ENCODE results near the gene FKBP2. TPM values are rescaled to one million over a fixed set of nuclear protein-coding genes. Genes with fewer than 3 reads are reported as not detected.

FKBP2 gene
- total and polyA plus RNA-seq, 2 of the 4 experiments (the other 2 are of a cell fraction): 36.2 to 76.4 TPM

DNA sequence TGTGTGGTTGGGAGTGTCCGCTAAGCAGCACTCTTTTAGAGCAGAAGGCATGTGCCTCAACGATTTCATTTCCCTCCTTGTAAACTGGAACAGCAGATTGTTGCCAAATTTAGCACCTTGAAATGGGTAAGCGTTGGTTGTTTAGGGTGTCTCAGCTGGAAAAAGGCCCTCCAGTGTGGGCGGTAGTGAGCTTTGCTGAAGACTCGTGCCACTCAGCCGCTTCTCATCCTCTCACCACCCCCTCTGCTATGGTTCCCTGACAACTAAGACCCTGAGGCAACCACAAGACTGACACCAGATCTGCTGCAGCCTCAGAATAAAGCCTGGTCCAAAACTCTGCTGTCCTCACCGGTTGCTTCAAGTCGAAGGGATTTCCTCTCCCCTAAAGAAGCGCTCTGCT is 44.3 kb upstream of the FKBP2 start:
- no CpG with 5 or more reads among the region's 9 CpGs for WGBS, 2 experiments (ENCODE audit: extremely low coverage in 2 of 2, insufficient read length in 1 of 2)
- dilution Hi-C loops (cut with HindIII; ENCODE audit: low sequenced_read_pairs, unreplicated experiment): no loop called here
- no peak for DNase-seq
- H3K9me3 ChIP-seq (ENCODE audit: control insufficient read depth, insufficient read depth, low read length): no peaks in the 10 kb centered on the region
- ATAC-seq (ENCODE audit: low read depth): no peak
- H2BK15ac ChIP-seq (ENCODE audit: low read depth, low read length): no peak overlapping the region
- H3K4me3 ChIP-seq (ENCODE audit: insufficient read depth, low read depth, low read length): no peak overlapping the region
- no peak overlapping the region for H2AFZ ChIP-seq (replicated peaks; ENCODE audit: low read length, poor library complexity)
- no peaks in the 10 kb centered on the region for H3K4me1 ChIP-seq (ENCODE audit: control insufficient read depth, insufficient read depth, low read length)
- no peak overlapping the region for H3K27ac ChIP-seq (ENCODE audit: insufficient read depth, low read length)
- no peak overlapping the region for H3K14ac ChIP-seq (replicated peaks; ENCODE audit: low read depth, low read length)
- no peak overlapping the region for H3K9ac ChIP-seq (ENCODE audit: low read depth, low read length)
- no peak overlapping the region for H4K91ac ChIP-seq (ENCODE audit: insufficient read depth, low read depth, low read length)
- peaks cover 8% of the 10 kb centered on the region; the same call in 1 of the 2 replicates for H3K9me1 ChIP-seq (ENCODE audit: insufficient read depth, low read length)
- no peak overlapping the region for H2AK5ac ChIP-seq (ENCODE audit: low read depth, low read length)
- no peak overlapping the region for H4K5ac ChIP-seq (ENCODE audit: low read depth, low read length)
- ChIA-PET POLR2A (ENCODE audit: unreplicated experiment) (no interaction called here), CTCF (no interaction called here)
- H4K8ac ChIP-seq (ENCODE audit: low read depth in 2 of 2, low read length in 2 of 2): no peak overlapping the region
- peaks cover 42 to 62% of the 10 kb centered on the region in 2 experiments for H3K79me1 ChIP-seq (ENCODE audit: low read depth in 1 of 2, low read length in 2 of 2)
- intact Hi-C loops (cut with micrococcal nuclease): no loop called here
- TF ChIP-seq MXI1 (IDR thresholded peaks at IDR 0.05; ENCODE audit: borderline replicate concordance, low read depth, low read length) (no peak), RFX5 (IDR thresholded peaks at IDR 0.05; ENCODE audit: low read depth, low read length) (no peak), MAZ (IDR thresholded peaks at IDR 0.05; ENCODE audit: borderline replicate concordance, low read depth, low read length) (no peak), RAD21 (IDR thresholded peaks at IDR 0.05; ENCODE audit: low read length) (no peak), CEBPB (IDR thresholded peaks at IDR 0.05; ENCODE audit: low read depth, low read length) (no peak), BHLHE40 (IDR thresholded peaks at IDR 0.05; ENCODE audit: low read depth, low read length) (no peak), SMC3 (IDR thresholded peaks at IDR 0.05; ENCODE audit: low read depth, low read length) (no peak), FOS (IDR thresholded peaks at IDR 0.05; ENCODE audit: low read depth, low read length) (no peak), POLR2A (IDR thresholded peaks at IDR 0.05; ENCODE audit: low read depth, low read length) (no peak), MAFK (IDR thresholded peaks at IDR 0.05; ENCODE audit: low read depth, low read length) (no peak), CHD1 (IDR thresholded peaks at IDR 0.05; ENCODE audit: low read depth, low read length) (no peak), NFE2L2 (IDR thresholded peaks at IDR 0.05; ENCODE audit: low read depth, low read length) (no peak), RCOR1 (IDR thresholded peaks at IDR 0.05; ENCODE audit: insufficient replicate concordance, low read length) (no peak)
- TF ChIP-seq, protein P1, sequence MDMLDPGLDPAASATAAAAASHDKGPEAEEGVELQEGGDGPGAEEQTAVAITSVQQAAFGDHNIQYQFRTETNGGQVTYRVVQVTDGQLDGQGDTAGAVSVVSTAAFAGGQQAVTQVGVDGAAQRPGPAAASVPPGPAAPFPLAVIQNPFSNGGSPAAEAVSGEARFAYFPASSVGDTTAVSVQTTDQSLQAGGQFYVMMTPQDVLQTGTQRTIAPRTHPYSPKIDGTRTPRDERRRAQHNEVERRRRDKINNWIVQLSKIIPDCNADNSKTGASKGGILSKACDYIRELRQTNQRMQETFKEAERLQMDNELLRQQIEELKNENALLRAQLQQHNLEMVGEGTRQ (IDR thresholded peaks at IDR 0.05; ENCODE audit: low read depth, low read length): no peak
- TF ChIP-seq, protein P2, sequence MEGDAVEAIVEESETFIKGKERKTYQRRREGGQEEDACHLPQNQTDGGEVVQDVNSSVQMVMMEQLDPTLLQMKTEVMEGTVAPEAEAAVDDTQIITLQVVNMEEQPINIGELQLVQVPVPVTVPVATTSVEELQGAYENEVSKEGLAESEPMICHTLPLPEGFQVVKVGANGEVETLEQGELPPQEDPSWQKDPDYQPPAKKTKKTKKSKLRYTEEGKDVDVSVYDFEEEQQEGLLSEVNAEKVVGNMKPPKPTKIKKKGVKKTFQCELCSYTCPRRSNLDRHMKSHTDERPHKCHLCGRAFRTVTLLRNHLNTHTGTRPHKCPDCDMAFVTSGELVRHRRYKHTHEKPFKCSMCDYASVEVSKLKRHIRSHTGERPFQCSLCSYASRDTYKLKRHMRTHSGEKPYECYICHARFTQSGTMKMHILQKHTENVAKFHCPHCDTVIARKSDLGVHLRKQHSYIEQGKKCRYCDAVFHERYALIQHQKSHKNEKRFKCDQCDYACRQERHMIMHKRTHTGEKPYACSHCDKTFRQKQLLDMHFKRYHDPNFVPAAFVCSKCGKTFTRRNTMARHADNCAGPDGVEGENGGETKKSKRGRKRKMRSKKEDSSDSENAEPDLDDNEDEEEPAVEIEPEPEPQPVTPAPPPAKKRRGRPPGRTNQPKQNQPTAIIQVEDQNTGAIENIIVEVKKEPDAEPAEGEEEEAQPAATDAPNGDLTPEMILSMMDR (conservative IDR thresholded peaks at IDR 0.05; ENCODE audit: low read depth, low read length): no peak
- TF ChIP-seq, protein P3, sequence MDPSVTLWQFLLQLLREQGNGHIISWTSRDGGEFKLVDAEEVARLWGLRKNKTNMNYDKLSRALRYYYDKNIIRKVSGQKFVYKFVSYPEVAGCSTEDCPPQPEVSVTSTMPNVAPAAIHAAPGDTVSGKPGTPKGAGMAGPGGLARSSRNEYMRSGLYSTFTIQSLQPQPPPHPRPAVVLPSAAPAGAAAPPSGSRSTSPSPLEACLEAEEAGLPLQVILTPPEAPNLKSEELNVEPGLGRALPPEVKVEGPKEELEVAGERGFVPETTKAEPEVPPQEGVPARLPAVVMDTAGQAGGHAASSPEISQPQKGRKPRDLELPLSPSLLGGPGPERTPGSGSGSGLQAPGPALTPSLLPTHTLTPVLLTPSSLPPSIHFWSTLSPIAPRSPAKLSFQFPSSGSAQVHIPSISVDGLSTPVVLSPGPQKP (IDR thresholded peaks at IDR 0.05; ENCODE audit: borderline replicate concordance, low read depth, low read length): no peak
- peaks cover 27% of the 10 kb centered on the region for H4K20me1 ChIP-seq (ENCODE audit: insufficient read depth, low read length)
- no peak overlapping the region for H3K4me2 ChIP-seq (ENCODE audit: low read depth, low read length)
- no peak overlapping the region for H3K23ac ChIP-seq (ENCODE audit: low read depth, low read length)
- no peak overlapping the region for H2AK9ac ChIP-seq (replicated peaks; ENCODE audit: low read depth, low read length, poor library complexity)
- H3K18ac ChIP-seq (ENCODE audit: low read depth, low read length): no peak overlapping the region
- H3K56ac ChIP-seq (ENCODE audit: extremely low read depth, insufficient read depth, low read length): no peak overlapping the region
- H3K27me3 ChIP-seq (ENCODE audit: control insufficient read depth, insufficient read depth, low read length): no peaks in the 10 kb centered on the region
- no peak overlapping the region for H2BK5ac ChIP-seq (ENCODE audit: low read depth, low read length, poor library complexity, severe bottlenecking)
- H2BK120ac ChIP-seq (ENCODE audit: low read depth, low read length): no peak overlapping the region
- H3K36me3 ChIP-seq (ENCODE audit: control insufficient read depth, insufficient read depth, low read length): peaks cover 72% of the 10 kb centered on the region
- in situ Hi-C loops (cut with MboI; ENCODE audit: low sequenced_read_pairs): no loop called here
- no peak overlapping the region for H2BK20ac ChIP-seq (ENCODE audit: low read depth, low read length)
- BruUV-seq (replicated peaks): no TSS peak
- no peak overlapping the region for H3K4ac ChIP-seq (ENCODE audit: low read depth, low read length)
